DMS79 treated with DMSO at 0.1 percent for 48 hours (cell line): ENCODE measurements around the gene ZNF862.
"Not testable (repeated sequence)": the region's sequence is repeated elsewhere in the genome, so short reads cannot be mapped to it uniquely, and the experiment has no call there.

ENCODE experiments used
- DNase-seq: peaks from one replicate; lab custom pipeline; 2025; lab: John Stamatoyannopoulos, UW

Gene ZNF862

DNA sequence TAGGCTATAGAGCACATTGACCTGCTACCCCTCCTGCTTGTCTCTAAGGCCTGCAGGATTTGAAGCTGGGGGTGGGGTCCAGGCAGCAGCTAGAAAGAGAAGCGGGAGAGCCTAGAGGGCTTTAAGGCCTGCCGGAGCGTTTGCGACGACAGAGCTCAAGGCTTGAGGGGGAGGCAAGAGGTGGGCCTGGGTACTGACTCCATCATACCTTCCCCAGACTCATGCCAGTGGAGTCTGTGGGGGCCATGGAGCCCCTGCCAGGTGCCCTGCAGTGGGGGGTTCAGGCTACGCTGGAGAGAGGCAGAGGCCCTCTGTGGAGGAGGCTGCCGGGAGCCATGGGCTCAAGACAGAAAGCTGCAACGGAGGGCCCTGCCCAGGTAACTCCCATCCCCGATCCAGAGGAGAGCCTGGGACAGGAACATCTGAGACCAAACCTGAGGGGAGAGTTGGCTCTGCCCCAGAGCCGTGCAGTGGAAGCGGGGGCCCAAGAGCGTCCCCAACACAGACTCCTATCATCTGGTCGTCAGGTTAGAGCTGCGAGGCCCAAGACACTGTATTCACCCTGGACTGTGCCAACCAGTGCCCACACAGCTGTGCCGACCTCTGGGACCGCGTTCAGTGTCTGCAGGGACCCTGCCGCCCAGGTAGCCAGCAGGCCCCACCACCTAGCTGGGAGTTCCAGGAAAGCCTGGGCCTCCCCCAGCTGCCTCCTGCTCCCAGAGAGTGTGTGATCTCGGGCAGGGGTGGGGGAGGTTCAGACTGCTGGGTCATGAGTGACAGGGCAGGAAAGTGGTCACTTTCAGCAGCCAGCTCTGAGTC is 13.2 kb upstream of the ZNF862 start:
- DNase-seq, result no peak

DNA sequence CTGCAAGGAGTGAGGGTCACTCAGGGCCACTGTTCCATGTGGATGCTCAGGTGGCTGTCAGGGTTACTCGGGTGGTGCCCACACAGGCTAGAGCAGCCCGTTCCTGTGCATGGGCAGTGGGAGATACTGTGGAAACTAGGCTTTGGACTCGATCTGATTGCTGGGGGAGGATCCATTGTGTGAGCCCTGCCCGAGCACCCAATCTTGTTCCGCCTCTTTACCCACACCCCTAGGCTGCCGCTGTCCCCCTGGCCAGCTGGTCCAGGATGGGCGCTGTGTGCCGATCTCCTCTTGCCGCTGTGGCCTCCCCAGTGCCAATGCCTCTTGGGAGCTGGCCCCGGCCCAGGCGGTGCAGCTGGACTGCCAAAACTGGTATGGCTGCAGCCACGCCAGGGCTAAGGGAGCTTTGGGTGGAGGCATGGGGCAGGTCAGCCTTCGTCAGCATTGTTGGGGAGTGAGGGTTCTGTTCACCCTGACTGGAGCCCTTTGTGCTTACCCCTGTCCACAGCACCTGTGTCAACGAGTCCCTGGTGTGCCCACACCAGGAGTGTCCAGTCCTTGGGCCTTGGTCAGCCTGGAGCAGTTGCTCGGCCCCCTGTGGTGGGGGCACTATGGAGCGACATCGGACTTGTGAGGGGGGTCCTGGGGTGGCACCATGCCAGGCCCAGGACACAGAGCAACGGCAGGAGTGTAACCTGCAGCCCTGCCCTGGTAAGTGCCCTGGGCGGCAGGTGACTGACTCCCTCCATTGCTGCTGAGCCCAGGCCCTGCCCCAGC is 12.4 kb upstream of the ZNF862 start:
- no peak for DNase-seq

DNA sequence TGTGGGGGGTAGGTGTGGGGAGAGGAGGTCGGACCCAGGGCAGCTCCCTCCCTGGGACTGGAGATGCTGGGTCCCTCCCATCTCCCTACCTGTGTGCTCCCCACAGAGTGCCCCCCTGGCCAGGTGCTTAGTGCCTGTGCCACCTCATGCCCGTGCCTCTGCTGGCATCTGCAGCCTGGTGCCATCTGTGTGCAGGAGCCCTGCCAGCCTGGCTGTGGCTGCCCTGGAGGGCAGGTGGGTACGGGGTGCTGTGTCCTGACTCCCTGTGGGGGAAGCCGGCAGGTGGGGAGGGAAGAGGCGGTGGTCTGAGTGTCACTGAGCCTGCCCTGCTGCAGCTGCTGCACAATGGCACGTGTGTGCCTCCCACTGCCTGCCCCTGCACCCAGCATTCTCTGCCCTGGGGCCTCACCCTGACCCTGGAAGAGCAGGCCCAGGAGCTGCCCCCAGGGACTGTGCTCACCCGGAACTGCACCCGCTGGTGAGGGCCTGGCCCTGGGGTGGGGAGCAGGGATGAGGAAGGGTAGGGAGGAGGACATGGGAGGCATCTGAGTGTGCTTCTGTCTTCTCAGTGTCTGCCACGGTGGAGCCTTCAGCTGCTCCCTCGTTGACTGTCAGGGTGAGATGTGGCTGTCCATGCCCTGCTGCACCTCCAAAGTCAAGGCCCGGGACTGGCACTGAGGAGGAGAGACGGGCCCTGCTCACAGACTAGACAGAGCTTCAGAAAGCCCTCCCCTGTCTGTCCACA is 11.7 kb upstream of the ZNF862 start:
- DNase-seq, result no peak

DNA sequence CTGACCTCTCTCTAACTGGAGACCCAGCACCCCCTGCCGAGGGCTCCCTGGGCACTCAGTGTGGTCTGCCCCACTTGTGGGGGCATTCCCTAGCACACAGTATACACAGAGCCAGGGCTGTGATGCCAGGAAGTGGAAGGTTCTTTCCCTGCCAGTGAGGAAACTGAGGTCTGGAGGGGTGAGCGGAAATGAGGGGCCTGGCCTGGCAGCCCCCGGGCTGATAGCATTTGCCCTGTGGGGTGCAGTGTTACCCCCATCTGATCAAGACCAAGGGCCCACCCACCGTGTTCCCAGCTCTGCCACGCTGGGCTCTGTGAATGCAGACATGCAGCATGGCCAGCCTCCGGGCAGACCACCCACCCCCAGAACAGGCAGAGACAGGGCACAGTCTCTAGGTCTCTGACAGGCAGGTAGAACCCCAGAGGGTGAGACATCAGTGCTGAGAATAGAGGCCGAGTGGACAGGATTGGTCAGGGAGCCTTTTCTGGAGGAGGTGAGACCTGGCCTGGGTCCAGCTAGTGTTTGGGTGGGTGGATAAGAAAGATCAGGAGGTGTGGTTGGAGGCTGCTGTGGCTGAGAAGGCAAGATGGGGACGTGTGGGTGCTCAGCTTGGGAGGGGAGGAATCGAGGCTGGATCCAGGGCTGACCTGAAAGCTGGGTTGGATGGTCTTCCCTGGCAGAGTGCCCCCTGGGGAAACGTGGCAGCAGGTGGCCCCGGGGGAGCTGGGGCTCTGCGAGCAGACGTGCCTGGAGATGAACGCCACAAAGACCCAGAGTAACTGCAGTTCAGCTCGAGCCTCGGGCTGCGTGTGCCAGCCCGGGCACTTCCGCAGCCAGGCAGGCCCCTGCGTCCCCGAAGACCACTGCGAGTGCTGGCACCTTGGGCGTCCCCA is 10.8 kb upstream of the ZNF862 start:
- no peak for DNase-seq

GRCh38 chr7:149828357-149829309 is 9.5 kb upstream of the ZNF862 start:
- no peak for DNase-seq

DNA sequence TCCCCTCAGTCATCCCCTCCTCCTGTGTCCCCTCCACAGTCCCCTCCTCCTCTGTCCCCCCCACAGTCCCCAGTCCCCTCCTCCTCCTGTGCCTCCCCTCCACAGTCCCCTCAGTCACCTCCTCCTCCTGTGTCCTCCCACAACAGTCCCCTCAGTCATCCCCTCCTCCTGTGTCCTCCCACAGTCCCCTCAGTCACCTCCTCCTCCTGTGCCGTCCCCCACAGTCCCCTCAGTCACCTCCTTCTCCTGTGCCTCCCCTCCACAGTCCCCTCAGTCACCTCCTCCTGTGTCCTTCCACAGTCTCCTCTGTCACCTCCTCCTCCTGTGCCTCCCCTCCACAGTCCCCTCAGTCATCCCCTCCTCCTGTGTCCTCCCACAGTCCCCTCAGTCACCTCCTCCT is 7.6 kb upstream of the ZNF862 start:
- not testable (repeated sequence) for DNase-seq

DNA sequence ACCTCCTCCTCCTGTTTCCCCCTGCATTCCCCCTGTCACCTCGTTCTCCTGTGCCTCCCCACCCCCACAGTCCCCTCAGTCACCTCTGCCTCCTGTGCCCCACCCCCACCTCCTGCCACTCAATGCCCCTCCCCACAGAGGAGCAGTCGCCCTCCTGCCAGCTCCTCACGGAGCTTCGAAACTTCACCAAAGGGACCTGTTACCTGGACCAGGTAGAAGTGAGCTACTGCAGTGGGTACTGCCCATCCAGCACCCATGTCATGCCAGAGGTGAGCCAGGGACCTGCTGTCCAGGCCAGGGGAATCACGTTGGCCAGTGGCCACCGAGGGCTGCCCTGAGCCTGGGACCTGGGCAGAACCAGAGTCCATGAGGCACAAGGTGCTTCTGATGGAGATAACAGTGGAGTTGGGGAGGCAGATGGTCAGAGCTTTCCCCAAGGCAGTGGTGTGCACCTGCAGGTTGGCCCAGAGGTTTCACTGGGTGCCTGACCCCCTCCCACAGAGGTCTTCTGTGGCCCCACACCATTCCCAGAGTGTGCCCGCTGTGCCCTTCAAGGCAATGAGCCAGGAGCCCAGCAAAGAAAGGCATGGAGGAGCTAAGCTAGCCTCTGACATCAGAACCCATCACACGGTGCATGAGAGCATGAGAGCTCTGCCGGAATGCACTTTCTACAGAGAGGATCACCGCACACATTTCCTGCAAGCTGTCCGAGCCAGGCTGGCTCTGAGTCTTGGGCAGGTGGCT is 7.0 kb upstream of the ZNF862 start:
- DNase-seq, result no peak

GRCh38 chr7:149831741-149832219 is 6.4 kb upstream of the ZNF862 start:
- no peak for DNase-seq

- no peak for DNase-seq
These were observed 5.7 kb upstream of the ZNF862 start for GRCh38 chr7:149832332-149833041.

GRCh38 chr7:149833495-149834130 is 4.6 kb upstream of the ZNF862 start:
- no peak for DNase-seq

DNA sequence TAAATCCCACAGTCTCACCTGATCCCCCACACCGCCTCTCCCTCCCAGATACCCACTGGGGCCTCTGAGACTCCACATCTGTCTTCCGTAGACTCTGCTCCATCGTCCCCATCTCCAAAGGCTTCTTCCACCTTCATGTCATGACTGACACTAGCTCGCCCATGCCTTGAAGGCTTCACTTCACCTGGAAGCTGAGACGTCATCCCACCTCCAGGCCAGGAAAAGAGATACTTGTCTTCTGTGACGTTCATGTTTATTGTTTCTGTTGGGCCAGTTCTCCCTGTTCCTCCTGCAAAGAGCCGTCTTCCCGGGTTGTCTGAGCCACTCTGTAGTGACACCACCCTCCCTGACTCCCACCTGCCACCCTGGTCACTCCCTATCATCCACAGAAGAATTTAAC is 3.6 kb upstream of the ZNF862 start:
- no peak for DNase-seq

DNA sequence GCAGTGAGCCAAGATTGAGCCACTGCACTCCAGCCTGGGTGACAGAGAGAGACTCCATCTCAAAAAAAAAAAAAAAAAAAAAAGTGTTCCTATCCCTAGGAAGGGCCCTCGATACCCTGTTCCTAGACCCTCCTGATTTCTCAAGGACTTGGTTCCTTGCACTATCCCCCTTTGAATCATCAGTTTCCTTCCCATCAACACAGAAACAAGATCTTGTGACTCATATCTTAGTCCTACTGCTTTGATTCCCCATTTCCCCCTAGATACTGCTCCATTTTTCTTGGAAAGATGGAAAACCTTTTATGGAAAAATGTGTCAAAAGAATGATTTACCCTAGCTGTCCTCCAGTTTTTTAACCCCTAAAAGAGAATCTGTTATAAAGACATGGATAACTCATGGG is 1.7 kb upstream of the ZNF862 start:
- no peak for DNase-seq

DNA sequence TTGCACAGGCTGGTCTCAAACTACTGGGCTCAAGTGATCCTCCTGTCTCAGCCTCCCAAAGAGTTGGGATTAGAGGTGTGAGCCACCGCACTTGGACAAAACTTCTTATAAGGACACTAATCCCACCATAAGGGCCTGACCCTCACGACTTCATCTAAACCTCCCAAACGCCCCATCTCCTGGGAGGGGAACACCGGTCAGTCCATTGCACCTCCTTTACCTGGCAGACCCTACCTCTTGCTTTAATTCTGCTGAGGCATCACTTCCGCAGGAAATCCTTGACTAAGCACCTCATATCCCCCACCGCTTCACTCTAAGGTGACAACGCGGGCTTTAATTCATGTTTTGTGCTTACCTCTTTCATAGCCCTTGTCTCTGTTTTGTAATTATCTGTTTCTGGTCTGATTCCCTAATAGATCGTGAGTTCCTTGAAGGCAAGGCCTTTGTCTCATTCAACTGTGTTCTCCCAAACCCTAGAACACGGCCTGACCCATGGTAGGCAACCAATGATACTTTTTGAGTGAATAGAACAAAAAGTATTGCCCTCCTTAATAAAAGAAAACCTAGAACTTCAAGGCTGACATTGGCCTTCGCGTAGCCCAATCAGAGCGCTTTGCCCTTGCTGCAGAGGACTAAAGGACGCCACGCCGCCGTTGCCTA is 481 bp upstream of the ZNF862 start:
- DNase-seq, result no peak

DNA sequence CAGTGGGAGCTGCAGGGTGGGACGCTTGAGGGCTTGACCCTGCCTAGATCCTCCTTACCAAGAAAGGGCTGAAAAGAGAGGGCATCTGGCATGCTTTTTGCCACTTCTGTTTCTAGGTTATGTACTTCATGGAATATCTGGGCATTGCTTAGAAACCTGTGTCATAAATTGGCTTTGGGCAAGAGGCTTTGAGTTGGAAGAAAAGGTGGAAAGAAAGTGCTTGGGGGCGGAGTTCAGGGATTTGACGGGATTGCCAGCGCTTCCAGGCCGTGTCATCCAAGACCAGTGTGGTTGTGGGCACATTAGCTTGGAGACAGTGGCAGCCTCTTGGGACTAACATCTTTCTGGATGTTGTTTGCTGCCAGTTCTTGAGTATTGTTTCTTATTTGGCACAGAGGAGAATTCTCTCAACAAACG is 825 bp downstream of the ZNF862 start:
- DNase-seq, result peak; percentile 18

DNA sequence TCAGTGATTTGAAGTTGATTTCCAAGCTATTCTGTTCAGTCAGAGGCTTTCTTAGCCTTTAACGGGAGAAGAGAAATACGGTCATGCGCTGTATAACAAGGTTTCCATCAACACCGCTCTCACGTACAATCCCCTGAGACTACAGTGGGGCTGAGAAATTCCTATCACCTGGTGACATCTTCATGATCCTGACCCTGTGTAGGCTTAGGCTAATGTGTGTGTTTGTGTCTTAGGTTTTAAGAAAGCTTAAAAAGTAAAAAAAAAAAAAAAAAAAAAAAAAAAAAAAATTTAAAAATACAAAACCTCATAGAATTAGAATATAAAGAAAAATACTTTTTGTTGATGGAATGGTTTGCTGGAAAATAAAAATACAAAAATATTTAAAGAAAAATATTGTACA is 1.8 kb downstream of the ZNF862 start:
- no peak for DNase-seq

- no peak for DNase-seq
These were observed 5.4 kb downstream of the ZNF862 start for GRCh38 chr7:149843566-149843965.

GRCh38 chr7:149844445-149844844 is 6.3 kb downstream of the ZNF862 start:
- DNase-seq, result no peak
